ENCODE data around the gene LNP1. TPM values are rescaled to one million over a fixed set of nuclear protein-coding genes. Genes with fewer than 3 reads are reported as not detected.
A peak's percentile ranks its signal among the peaks of the same experiment; 100 is the strongest.

LNP1 gene
- total RNA-seq, 2 experiments from 2014 or later, result 2.3 to 2.6 TPM

DNA sequence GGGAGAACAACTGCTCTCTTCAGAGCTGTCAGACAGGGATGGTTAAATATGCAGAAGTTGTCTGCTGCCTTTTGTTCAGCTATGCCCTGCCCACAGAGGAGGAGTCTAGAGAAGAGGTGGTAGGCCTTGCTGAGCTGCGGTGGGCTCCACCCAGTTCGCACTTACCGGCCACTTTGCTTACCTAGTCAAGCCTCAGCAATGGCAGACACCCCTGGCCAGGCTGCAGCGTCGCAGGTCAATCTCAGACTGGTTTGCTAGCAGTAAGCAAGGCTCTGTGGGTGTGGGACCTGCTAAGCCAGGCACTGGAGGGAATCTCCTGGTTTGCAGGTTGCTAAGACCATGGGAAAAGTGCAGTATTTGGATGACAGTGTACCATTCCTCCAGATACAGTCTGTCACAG, 78.7 kb downstream of the LNP1 start:
- H3K27me3 Mint-ChIP-seq, result peaks cover 29% of the 10 kb centered on the region
- no peak for ATAC-seq
- no peak overlapping the region for H3K4me3 Mint-ChIP-seq
- CTCF ChIA-PET, result interaction anchor here (0.6 to 1.5 kb wide), 2 partner anchors 12 to 17 kb away, joined by 3 to 4 read pairs; no protein-coding TSS in a partner anchor
- no peaks in the 10 kb centered on the region for H3K4me1 Mint-ChIP-seq
- H3K27ac Mint-ChIP-seq, result no peak overlapping the region
- no peaks in the 10 kb centered on the region for H3K9me3 Mint-ChIP-seq (ENCODE audit: low read depth)
- H3K36me3 Mint-ChIP-seq, result no peaks in the 10 kb centered on the region
- no peak for DNase-seq

DNA sequence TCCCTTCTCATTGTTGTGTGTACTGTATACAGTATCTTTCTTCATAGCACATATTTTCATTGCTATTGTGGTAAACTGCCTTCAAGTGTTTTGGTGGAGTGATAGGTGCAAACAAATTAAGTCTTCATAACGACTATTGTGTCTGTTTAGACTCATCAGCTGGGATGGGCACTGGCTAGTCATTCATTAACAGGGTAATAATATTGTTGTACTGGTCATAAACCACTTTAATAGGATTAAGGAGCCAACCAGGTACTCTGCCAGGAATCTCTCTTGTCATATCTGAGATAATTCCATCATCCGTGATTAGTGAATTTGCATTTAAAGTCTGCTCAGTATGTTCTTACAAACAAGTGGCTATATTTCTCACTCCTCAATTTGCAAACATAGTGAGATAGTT, 80.8 kb downstream of the LNP1 start:
- Mint-ChIP-seq H3K4me1 (no peaks in the 10 kb centered on the region), H3K4me3 (no peak overlapping the region), H3K36me3 (no peaks in the 10 kb centered on the region), H3K27me3 (peaks cover 33% of the 10 kb centered on the region), H3K9me3 (ENCODE audit: low read depth) (no peaks in the 10 kb centered on the region), H3K27ac (no peak overlapping the region)
- no peak for ATAC-seq
- DNase-seq, result no peak
- CTCF ChIA-PET, result interaction anchor here (0.9 kb wide), 1 partner anchor 20 kb away, joined by 3 read pairs; no protein-coding TSS in a partner anchor

DNA sequence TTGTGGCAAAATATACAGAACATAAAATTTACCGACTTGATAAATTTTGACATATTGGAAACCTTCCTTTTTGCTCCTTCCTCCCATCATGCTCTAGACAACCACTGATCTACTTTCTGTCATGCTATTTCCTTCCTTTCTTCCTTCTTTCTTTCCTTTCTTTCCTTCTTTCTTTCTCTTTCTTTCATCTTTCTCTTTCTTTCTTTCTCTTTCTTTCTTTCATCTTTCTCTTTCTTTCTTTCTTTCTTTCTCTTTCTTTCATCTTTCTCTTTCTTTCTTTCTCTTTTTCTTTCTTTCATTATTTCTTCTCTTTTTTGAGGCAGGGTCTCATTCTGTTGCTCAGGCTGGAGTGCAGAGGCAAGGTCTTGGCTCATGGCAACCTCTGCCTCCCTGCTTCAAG, 82.2 kb downstream of the LNP1 start:
- Mint-ChIP-seq H3K27me3 (peaks cover 33% of the 10 kb centered on the region), H3K36me3 (no peaks in the 10 kb centered on the region), H3K27ac (no peak overlapping the region), H3K9me3 (ENCODE audit: low read depth) (peaks cover 2% of the 10 kb centered on the region), H3K4me3 (no peak overlapping the region), H3K4me1 (no peaks in the 10 kb centered on the region)
- ATAC-seq (no peak), DNase-seq (no peak)
- CTCF ChIA-PET, result no interaction called here

DNA sequence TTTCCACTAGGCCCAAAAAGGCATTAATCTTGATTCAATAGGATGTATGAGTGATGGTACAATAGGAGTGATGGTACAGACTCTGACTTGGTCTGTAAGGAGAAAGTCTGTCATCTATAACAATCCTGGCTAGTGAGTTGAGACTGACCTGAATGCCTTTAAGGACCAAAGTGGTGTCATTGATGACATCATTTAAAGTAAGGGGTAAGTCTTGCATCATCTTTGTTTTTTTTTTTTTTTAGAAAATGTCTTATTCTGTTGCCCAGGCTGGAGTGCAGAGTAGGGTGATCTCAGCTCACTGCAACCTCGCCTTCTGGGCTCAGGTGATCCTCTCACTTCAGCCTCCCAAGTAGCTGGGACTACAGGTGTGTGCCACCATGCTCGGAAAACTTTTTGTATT, 85.5 kb downstream of the LNP1 start:
- no peak overlapping the region for H3K4me3 Mint-ChIP-seq
- CTCF ChIA-PET, result interaction anchor here (1.2 kb wide), 1 partner anchor 21 kb away, joined by 3 read pairs; no protein-coding TSS in a partner anchor
- H3K9me3 Mint-ChIP-seq (ENCODE audit: low read depth), result peaks cover 2% of the 10 kb centered on the region

DNA sequence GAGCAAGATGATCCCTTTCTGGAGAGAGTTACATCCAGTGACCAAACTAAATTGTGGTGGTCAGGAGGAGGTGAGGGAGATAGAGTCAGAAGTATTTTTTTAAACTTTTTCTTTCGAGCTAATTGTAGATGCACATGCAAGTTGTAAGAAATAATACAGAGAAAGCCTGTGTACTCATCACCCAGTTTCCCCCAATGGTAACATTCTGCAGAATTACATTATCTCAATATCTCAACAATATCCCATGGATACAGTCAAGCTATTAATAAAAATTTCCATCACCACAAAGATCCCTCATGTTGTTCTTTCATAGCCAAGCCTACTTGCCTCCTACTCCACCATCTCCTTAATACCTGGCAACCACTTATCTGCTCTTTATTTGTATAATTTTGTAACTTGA, 87.8 kb downstream of the LNP1 start:
- H3K27me3 Mint-ChIP-seq, result peaks cover 38% of the 10 kb centered on the region
- no peak overlapping the region for H3K27ac Mint-ChIP-seq
- no peak for ATAC-seq
- H3K4me1 Mint-ChIP-seq, result peaks cover 7% of the 10 kb centered on the region
- CTCF ChIA-PET, result interaction anchor here (0.7 kb wide), 1 partner anchor 26 kb away, joined by 3 read pairs; no protein-coding TSS in a partner anchor
- H3K36me3 Mint-ChIP-seq, result no peaks in the 10 kb centered on the region
- no peak overlapping the region for H3K4me3 Mint-ChIP-seq
- no peak for DNase-seq
- H3K9me3 Mint-ChIP-seq (ENCODE audit: low read depth), result peaks cover 2% of the 10 kb centered on the region

More for the DNA sequence above, 85.5 kb downstream of the LNP1 start:
- no peak for ATAC-seq
- peaks cover 2% of the 10 kb centered on the region for H3K4me1 Mint-ChIP-seq
- no peak for DNase-seq
- no peaks in the 10 kb centered on the region for H3K36me3 Mint-ChIP-seq
- H3K27ac Mint-ChIP-seq, result no peak overlapping the region
- H3K27me3 Mint-ChIP-seq, result peaks cover 43% of the 10 kb centered on the region

DNA sequence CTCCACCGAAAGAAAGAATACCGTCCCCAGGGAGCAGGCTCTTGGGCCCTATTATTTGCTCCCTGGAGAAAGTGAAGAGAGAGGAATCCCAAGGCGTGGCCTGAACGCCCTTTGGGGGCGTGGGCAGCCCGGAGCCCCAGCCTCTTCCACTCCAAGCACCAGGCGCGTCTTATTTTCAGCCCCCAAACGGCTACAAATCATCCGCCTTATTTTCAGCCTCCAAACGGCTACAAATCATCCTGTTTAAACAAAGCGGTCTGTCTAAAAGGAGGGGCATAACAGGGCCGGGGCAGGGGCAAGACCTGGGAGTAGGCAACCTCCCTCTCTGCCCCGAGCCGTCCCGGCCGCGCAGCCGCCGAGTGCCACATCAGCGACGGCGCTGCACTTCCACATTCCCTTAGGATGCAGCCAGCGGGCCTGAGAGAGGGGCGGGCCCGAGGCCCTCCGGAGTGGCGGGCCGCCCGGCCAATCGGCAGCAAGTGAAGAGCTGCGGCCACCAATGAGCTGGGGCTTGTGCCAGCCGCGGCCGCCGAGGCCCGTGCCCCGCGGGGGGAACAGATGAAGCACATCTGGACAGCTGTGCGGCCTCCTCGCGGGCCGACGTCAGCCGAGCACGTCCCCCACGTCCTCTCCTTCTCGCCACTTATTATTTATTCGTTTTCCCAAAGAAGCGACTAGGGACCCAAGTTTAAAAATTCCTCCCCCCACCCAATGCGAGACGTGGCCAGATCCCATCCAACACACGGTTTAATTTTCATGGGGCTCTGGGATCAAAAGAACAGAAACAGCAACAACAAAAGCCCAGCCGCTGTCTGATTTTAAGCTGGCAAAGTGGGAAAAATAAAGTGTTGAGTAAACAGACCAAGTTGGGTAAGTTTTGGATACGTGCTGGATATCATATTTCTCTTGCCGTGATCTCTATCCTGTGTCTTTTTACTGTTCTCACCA, 91.0 kb downstream of the LNP1 start, which contains the start of gene TMEM45A:
Gene TMEM45A, plus strand, starts transcription at position 561 of the 948 bp plus-strand sequence. CDS start 62,593 bp downstream, outside the sequence.
- peaks cover 41% of the 10 kb centered on the region for H3K27me3 Mint-ChIP-seq
- DNase-seq, result peak; percentile 84
- H3K4me1 Mint-ChIP-seq, result peaks cover 7% of the 10 kb centered on the region
- H3K4me3 Mint-ChIP-seq, result peak within 1 kb of the TSS; percentile 80
- ATAC-seq, result peak; percentile 100
- H3K36me3 Mint-ChIP-seq, result no peaks in the 10 kb centered on the region
- CTCF ChIA-PET, result interaction anchor here (1.7 kb wide), 1 partner anchor 30 kb away, joined by 7 read pairs; no protein-coding TSS in a partner anchor
- no peak within 1 kb of the TSS for H3K27ac Mint-ChIP-seq
- peaks cover 2% of the 10 kb centered on the region for H3K9me3 Mint-ChIP-seq (ENCODE audit: low read depth)

DNA sequence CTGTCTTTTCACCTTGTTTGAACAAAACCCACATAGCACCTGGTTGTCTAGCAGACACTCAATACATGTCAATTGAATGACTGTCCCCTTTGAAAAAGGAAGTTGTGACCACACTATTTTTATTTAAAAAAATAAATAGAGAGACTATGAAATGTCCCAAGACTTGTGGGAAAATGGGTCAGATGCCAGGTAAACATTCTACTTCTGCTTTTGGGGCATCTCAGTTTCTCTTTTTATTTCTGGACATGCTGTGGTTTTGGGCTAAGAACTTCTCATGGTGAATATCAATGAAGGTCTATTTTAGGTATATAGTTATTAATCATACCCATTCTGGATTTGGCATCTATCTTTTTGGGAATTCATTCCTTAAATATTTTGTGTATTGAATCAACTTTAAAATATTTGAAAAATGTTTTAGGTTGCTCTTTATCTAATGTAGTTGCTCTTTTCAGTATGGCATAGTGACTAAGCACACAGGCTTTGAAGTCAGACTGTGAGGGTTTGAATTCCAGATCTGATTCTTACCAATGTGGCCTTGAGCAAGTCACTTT, 95.4 kb downstream of the LNP1 start:
- Mint-ChIP-seq H3K27me3 (peaks cover 26% of the 10 kb centered on the region), H3K9me3 (ENCODE audit: low read depth) (no peaks in the 10 kb centered on the region), H3K36me3 (no peaks in the 10 kb centered on the region), H3K4me1 (peaks cover 5% of the 10 kb centered on the region), H3K27ac (no peak overlapping the region), H3K4me3 (no peak overlapping the region)
- CTCF ChIA-PET, result interaction anchor here (1.2 kb wide), 1 partner anchor 93 kb away, joined by 3 read pairs; no protein-coding TSS in a partner anchor
- ATAC-seq (no peak), DNase-seq (no peak)

DNA sequence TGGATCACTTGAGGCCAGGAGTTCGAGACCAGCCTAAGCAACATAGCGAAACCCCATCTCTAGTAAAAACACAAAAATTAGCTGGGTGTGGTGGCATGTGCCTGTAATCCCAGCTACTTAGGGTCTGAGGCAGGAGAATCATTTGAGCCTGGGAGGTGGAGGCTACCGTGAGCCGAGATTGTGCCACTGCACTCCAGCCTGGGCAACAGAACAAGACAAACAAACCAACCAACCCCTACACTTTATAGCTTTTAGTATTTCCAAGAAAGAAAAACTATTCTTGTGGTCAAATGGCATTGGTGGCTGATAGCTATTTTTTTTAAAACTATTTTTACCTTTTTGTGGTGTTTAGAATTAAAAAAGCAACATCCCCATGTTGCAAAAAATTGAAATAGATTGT, 98.3 kb downstream of the LNP1 start:
- ATAC-seq (no peak), DNase-seq (no peak)
- CTCF ChIA-PET, result no interaction called here
- Mint-ChIP-seq H3K27me3 (peaks cover 25% of the 10 kb centered on the region), H3K36me3 (no peaks in the 10 kb centered on the region), H3K27ac (no peak overlapping the region), H3K9me3 (ENCODE audit: low read depth) (no peaks in the 10 kb centered on the region), H3K4me3 (no peak overlapping the region), H3K4me1 (no peaks in the 10 kb centered on the region)

DNA sequence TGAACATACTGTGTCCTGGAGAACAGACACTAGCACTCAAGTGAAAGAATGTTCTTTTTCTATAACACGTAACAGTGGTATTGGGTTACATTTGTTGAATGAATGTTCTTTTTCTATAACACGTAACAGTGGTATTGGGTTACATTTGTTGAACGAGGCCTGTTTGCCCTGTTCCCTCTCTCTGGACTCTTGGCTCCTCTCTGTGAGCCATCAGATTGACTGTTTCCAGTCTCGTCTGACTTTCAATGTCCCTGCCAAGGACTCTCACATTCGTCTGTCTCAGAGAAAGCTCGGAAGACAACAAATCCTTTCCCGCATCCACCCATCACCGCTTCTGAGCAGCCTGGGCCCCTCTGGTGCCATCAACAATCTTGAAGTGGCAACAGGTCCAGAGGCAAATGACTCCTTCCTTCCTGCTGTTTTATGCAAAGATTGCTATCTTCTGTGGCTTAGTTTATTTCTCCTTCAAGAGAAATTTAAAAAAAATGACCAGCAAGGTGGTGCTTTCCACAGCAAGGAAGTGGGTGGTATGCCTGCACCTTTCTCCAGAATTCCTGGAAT, 99.1 kb downstream of the LNP1 start:
- Mint-ChIP-seq H3K4me1 (no peaks in the 10 kb centered on the region), H3K4me3 (no peak overlapping the region), H3K27ac (no peak overlapping the region), H3K9me3 (ENCODE audit: low read depth) (no peaks in the 10 kb centered on the region), H3K36me3 (no peaks in the 10 kb centered on the region), H3K27me3 (peaks cover 25% of the 10 kb centered on the region)
- DNase-seq, result no peak
- CTCF ChIA-PET, result no interaction called here
- no peak for ATAC-seq

DNA sequence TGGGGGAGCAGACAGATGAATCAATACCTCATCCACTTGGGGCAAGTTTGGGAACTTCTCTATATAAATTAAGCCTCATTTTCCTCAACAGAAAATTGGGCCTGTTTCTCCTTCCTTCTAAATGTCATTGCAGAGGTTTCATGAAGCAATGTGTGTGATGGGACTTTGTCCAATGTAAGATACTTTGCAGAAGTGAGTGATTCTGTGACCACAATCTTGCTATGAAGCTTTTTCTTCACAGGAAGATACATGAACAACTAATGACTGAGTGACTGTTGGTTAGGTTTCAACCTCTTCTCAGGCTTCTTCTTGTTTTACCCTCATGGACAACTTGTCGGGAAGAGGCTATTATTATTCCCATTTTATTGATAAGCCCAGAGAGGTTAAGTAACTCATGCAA, 102.1 kb downstream of the LNP1 start:
- peaks cover 38% of the 10 kb centered on the region for H3K27me3 Mint-ChIP-seq
- CTCF ChIA-PET, result no interaction called here
- H3K36me3 Mint-ChIP-seq, result no peaks in the 10 kb centered on the region
- H3K4me3 Mint-ChIP-seq, result no peak overlapping the region
- DNase-seq (no peak), ATAC-seq (no peak)
- no peak overlapping the region for H3K27ac Mint-ChIP-seq
- no peaks in the 10 kb centered on the region for H3K4me1 Mint-ChIP-seq
- H3K9me3 Mint-ChIP-seq (ENCODE audit: low read depth), result no peaks in the 10 kb centered on the region

Other genes starting within 250 kb of the LNP1 start
- 10 to 100 TPM; 23.4 to 30.1 TPM for gene TBC1D23, start 140.5 kb upstream of the LNP1 start, total RNA-seq
- gene NIT2, start 66.8 kb upstream of the LNP1 start, total RNA-seq, result 10 to 100 TPM; 45.5 to 59.8 TPM
- gene TOMM70, start 450 bp upstream of the LNP1 start, total RNA-seq, result 10 to 100 TPM; 38.9 to 46.9 TPM
- gene TMEM45A, start 91.1 kb downstream of the LNP1 start, total RNA-seq, result under 1 TPM; 0.26 to 0.89 TPM
- not detected for gene ADGRG7, start 208.1 kb downstream of the LNP1 start, total RNA-seq